NCI-H82 (cell line): Measurements from ENCODE around the gene PRDM15.
A peak's percentile ranks its signal among the peaks of the same experiment; 100 is the strongest.
"Not testable (repeated sequence)": the region's sequence is repeated elsewhere in the genome, so short reads cannot be mapped to it uniquely, and the experiment has no call there.

Experiments
- DNase-seq: peaks from one replicate; lab custom pipeline; 2025; lab: John Stamatoyannopoulos, UW

PRDM15 gene

DNA sequence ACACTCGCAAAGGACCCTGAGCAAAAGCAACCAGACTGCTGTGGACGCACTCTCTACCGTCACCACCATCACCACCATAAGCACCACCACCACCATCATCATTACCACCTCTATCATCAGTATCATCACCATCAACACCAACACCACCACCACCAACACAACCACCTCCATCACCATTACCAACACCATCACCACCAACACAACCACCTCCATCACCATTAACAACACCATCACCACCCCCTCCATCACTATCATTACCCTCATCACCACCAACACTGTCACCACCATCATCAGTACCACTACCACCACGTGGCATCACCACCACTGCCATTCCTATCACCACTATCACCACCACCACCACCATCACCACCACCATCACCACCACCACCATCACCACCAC lies 73.5 kb downstream of the PRDM15 start:
- no peak for DNase-seq

DNA sequence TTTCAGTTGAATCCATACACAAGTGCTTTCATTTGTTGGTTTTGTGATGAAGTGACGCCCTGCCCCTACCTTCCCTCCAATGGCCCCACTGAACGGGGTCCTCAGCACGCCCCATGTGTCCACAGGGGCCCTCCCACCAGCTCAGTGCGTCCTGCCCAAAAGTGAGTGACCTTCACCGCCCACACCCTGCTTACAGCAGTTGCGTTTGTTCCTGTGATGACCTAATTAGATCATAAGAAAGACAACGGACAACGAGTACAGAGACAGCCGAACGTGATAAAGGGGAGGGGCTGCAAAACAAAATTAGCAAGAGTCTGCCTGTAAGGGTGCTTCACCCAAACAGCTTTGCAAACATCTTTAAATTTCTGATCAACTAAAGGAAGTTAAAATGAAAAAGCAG lies 74.1 kb downstream of the PRDM15 start:
- no peak for DNase-seq

GRCh38 chr21:41804381-41804780 lies 74.8 kb downstream of the PRDM15 start:
- no peak for DNase-seq

GRCh38 chr21:41803316-41803715 lies 75.8 kb downstream of the PRDM15 start:
- no peak for DNase-seq

DNA sequence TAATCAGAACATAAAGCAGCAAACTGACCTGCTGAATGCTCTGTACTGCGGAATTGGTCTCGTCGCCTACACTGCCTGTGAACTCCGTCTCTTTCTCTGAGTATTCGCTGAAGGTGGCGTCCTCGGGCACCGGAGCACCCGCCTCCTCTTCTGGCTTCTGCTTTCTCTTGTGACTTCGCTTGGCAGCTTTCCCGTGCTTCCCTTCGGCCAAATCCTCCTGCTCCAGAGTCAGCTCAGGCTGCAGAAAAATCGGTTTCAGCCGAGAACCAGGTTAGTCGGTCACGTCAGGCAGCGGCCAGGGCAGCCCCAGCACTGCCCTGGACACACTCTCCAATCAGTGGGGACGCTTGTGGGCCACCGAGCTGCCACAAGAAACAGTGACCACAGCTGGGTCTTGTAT lies 76.5 kb downstream of the PRDM15 start:
- no peak for DNase-seq

DNA sequence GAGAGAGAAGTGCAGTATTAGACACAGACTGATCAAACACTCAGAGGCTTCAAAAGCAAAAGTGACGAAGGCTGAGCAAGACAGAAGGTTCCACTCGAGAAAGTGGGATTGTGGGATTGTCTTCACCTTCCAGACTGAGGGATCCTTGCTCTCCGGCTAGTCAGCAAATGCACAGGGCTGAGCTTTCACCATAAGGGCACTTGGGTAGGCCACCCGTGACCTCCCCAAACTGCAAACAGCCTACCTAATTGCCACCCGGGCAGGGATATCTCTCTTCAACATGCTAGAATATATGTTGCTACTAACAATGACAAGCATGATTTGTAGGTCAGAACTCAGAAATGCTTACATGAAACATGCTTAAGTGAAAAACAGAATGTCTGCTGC lies 77.0 kb downstream of the PRDM15 start:
- no peak for DNase-seq

GRCh38 chr21:41801321-41802197 lies 77.6 kb downstream of the PRDM15 start:
- DNase-seq: no peak

GRCh38 chr21:41800425-41801320 lies 78.5 kb downstream of the PRDM15 start:
- no peak for DNase-seq

GRCh38 chr21:41799763-41800162 lies 79.4 kb downstream of the PRDM15 start:
- DNase-seq: no peak

GRCh38 chr21:41798326-41798725 lies 80.8 kb downstream of the PRDM15 start:
- no peak for DNase-seq

GRCh38 chr21:41796476-41797080 lies 82.6 kb downstream of the PRDM15 start:
- no peak for DNase-seq

DNA sequence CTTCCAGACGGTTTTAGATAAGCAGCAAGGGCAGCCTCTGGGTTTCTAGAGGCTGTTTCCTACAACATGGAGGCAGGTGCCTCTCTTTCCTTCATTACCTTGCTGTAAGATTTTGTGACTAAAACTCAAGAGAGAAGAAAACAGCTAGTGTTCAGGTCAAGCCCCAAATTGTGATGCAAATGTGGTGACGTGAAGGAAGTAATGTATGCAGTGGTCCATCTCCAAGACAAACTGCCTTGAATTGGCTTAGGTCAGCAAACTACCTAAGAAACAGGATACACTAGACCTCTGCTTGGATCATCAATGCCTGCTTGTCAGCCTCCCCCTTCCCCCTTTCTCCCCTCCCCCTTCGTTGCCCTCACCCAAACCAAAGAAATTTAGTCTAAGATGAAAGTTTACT lies 83.4 kb downstream of the PRDM15 start:
- DNase-seq: no peak

GRCh38 chr21:41794600-41794999 lies 84.5 kb downstream of the PRDM15 start:
- DNase-seq: no peak

DNA sequence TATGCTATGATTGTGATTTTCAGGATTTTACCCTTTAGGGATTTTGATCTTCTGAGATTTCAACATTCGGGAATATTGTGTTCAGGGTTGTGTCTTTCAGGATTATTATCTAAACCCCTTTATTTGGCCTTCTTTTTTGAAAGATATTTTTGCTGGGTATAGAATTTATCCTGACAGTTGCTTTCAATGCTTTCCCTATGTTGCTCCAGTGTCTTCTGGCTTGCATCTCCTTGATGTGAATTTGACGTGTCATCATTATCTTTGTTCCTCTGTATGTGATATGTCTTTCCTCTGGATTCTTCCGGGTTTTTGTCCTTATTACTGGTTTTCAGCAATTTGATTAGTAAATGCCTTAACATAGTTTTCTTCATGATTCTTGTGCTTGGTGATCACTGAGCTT lies 86.4 kb downstream of the PRDM15 start:
- DNase-seq: no peak

GRCh38 chr21:41786509-41786987 lies 92.6 kb downstream of the PRDM15 start:
- no peak for DNase-seq

GRCh38 chr21:41785262-41785661 lies 93.9 kb downstream of the PRDM15 start:
- DNase-seq: not testable (repeated sequence)

GRCh38 chr21:41784456-41785102 lies 94.6 kb downstream of the PRDM15 start:
- DNase-seq: no peak

GRCh38 chr21:41783476-41784180 lies 95.5 kb downstream of the PRDM15 start:
- DNase-seq: no peak

DNA sequence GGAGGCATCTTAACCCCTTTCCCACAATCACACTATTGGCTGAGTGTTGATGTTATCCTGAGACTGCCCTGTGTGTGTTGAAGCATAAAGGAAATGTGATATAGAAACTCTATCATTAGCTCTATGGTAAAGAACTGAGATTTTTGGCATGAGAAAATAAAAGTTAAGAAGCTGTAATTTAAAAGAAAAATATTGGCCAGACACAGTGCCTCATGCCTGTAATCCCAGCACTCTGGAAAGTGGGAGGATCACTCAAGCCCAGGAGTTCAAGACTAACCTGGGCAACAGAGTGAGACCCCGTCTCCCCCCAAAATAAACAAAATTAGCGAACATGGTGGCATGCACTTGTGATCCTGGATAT lies 98.1 kb downstream of the PRDM15 start:
- DNase-seq: no peak

- no peak for DNase-seq
Measured at GRCh38 chr21:41780337-41781049, 98.7 kb downstream of the PRDM15 start.

DNA sequence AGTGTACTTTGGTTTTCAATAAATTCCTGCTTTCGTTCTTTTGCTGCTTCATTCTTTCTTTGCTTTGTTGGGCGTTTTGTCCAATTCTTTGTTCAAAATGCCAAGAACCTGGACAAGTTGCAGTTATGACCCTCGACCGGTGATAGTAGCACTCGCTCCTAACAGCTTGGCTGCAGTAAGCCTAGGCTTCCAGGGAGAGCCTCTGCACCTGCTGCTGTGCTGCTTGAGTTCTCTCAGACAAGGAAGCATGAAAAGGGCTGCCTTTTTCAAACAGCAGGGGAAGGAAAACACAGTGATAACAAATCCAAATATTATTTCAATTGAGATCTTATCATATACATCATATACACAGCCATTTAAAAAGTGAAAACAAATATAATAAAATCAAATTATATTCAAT lies 99.5 kb downstream of the PRDM15 start:
- peak; percentile 25 for DNase-seq
